H9 (cell line): Measurements from ENCODE around the gene DGKH. TPM values are rescaled to one million over a fixed set of nuclear protein-coding genes. Genes with fewer than 3 reads are reported as not detected.

Experiments used
- DNase-seq: peaks from one replicate; pipeline ENCODE4 v3.0.0-alpha.2; 2017
- H2AFZ ChIP-seq: one replicate; pipeline ENCODE4 v1.6.1; 2013; ENCODE audit warnings: mild to moderate bottlenecking, low read length, control low read depth, moderate library complexity
- H2AK5ac ChIP-seq: 2 replicates; pipeline ENCODE4 v1.6.1; 2013; ENCODE audit warnings: low read length, control low read depth, mixed read lengths; ENCODE audit not compliant: insufficient read length
- H2BK120ac ChIP-seq: one replicate; pipeline ENCODE4 v1.6.1; 2013; ENCODE audit warnings: low read depth, mild to moderate bottlenecking, low read length, control low read depth, inconsistent platforms; ENCODE audit not compliant: poor library complexity, severe bottlenecking
- H2BK12ac ChIP-seq: 2 replicates; pipeline ENCODE4 v1.6.1; 2013; ENCODE audit warnings: low read length, control low read depth, mixed read lengths, low read depth; ENCODE audit not compliant: insufficient read length
- H2BK15ac ChIP-seq: 2 replicates; pipeline ENCODE4 v1.6.1; 2013; ENCODE audit warnings: low read depth, low read length, control low read depth
- H2BK20ac ChIP-seq: one replicate; pipeline ENCODE4 v1.6.1; 2013; ENCODE audit warnings: low read depth, mild to moderate bottlenecking, low read length, control low read depth, inconsistent platforms; ENCODE audit not compliant: poor library complexity, severe bottlenecking
- H2BK5ac ChIP-seq: 2 replicates; pipeline ENCODE4 v1.6.1; 2013; ENCODE audit warnings: low read length, control low read depth, mixed read lengths; ENCODE audit not compliant: insufficient read length
- H3K14ac ChIP-seq: 2 replicates; pipeline ENCODE4 v1.6.1; 2013; ENCODE audit warnings: low read length, control low read depth; ENCODE audit not compliant: insufficient read depth
- H3K18ac ChIP-seq: 2 replicates; pipeline ENCODE4 v1.6.1; 2013; ENCODE audit warnings: low read depth, mild to moderate bottlenecking, mixed read lengths, low read length, control low read depth; ENCODE audit not compliant: insufficient read length
- H3K23ac ChIP-seq: 2 replicates; pipeline ENCODE4 v1.6.1; 2013; ENCODE audit warnings: low read length, control low read depth, mixed read lengths, low read depth; ENCODE audit not compliant: insufficient read length
- H3K23me2 ChIP-seq: 2 replicates; pipeline ENCODE4 v1.6.1; 2013; ENCODE audit warnings: low read depth, mild to moderate bottlenecking, mixed read lengths, low read length, control low read depth; ENCODE audit not compliant: insufficient read length, poor library complexity, severe bottlenecking
- H3K27ac ChIP-seq: 2 replicates; pipeline ENCODE4 v1.5.1; 2013; ENCODE audit warnings: low read length, control low read depth, mixed read lengths, low read depth; ENCODE audit not compliant: insufficient read length
- H3K27me3 ChIP-seq: 2 replicates; pipeline ENCODE4 v1.6.1; 2013; ENCODE audit warnings: low read length, control low read depth, inconsistent platforms; ENCODE audit not compliant: insufficient read depth
- H3K4ac ChIP-seq: 2 replicates; pipeline ENCODE4 v1.6.1; 2013; ENCODE audit warnings: low read depth, mild to moderate bottlenecking, control low read depth, inconsistent platforms, low read length, moderate library complexity
- H3K4me1 ChIP-seq: 2 replicates; pipeline ENCODE4 v1.6.1; 2013; ENCODE audit warnings: low read length, control low read depth, inconsistent platforms; ENCODE audit not compliant: insufficient read depth
- H3K4me2 ChIP-seq: 2 replicates; pipeline ENCODE4 v1.6.1; 2013; ENCODE audit warnings: low read length, control low read depth, mixed read lengths; ENCODE audit not compliant: insufficient read length, insufficient read depth
- H3K56ac ChIP-seq: 2 replicates; pipeline ENCODE4 v1.6.1; 2013; ENCODE audit warnings: low read depth, mild to moderate bottlenecking, mixed read lengths, low read length, control low read depth; ENCODE audit not compliant: insufficient read length
- H3K79me1 ChIP-seq: 2 replicates; pipeline ENCODE4 v1.6.1; 2013; ENCODE audit warnings: low read depth, mild to moderate bottlenecking, moderate library complexity, low read length, control low read depth, inconsistent platforms; ENCODE audit not compliant: insufficient read depth, poor library complexity, severe bottlenecking
- H3K79me2 ChIP-seq: 2 replicates; pipeline ENCODE4 v1.6.1; 2013; ENCODE audit warnings: low read length, control low read depth, inconsistent platforms; ENCODE audit not compliant: insufficient read depth
- H3K9ac ChIP-seq: 2 replicates; pipeline ENCODE4 v1.6.1; 2013; ENCODE audit warnings: low read length, control low read depth, mixed read lengths; ENCODE audit not compliant: insufficient read length; ENCODE audit errors: extremely low read depth
- H3K9me3 ChIP-seq: one replicate; pipeline ENCODE4 v1.6.1; 2013; ENCODE audit warnings: low read depth, low read length, inconsistent platforms; ENCODE audit not compliant: control insufficient read depth
- H3T11ph ChIP-seq: one replicate; pipeline ENCODE4 v1.6.1; 2013; ENCODE audit warnings: mild to moderate bottlenecking, low read length, control low read depth, inconsistent platforms
- H4K20me1 ChIP-seq: one replicate; pipeline ENCODE4 v1.6.1; 2013; ENCODE audit not compliant: control insufficient read depth, insufficient read length, insufficient read depth
- H4K5ac ChIP-seq: 2 replicates; pipeline ENCODE4 v1.6.1; 2013; ENCODE audit warnings: low read depth, mild to moderate bottlenecking, mixed read lengths, low read length, control low read depth; ENCODE audit not compliant: insufficient read length
- H4K8ac ChIP-seq: replicated peaks from 2 replicates; pipeline ENCODE4 v1.6.1; 2013; ENCODE audit warnings: low read length, control low read depth, mixed read lengths, low read depth; ENCODE audit not compliant: insufficient read length
- H4K91ac ChIP-seq: 2 replicates; pipeline ENCODE4 v1.6.1; 2013; ENCODE audit warnings: low read depth, mild to moderate bottlenecking, moderate library complexity, mixed read lengths, low read length, control low read depth; ENCODE audit not compliant: insufficient read length
- H3K27ac Mint-ChIP-seq, 3 experiments: 2 replicates in 2 of 3; 3 replicates in 1 of 3; pipeline ENCODE4 v1.8.0; 2020 to 2021; ENCODE audit warnings: mixed read lengths in 3 of 3, mild to moderate bottlenecking in 1 of 3, moderate library complexity in 1 of 3
- H3K27me3 Mint-ChIP-seq: 2 replicates; pipeline ENCODE4 v1.8.0; 2021; ENCODE audit warnings: low read depth, mild to moderate bottlenecking, moderate library complexity, mixed read lengths
- H3K36me3 Mint-ChIP-seq, 3 experiments: 2 replicates in 2 of 3; 3 replicates in 1 of 3; pipeline ENCODE4 v1.8.0; 2020 to 2021; ENCODE audit warnings: low read depth in 3 of 3, mixed read lengths in 3 of 3; ENCODE audit not compliant: insufficient read depth in 1 of 3
- H3K4me1 Mint-ChIP-seq, 2 experiments: 2 replicates each; pipeline ENCODE4 v1.8.0; 2020; ENCODE audit warnings: mixed read lengths in 2 of 2
- H3K4me3 Mint-ChIP-seq, 2 experiments: 2 replicates in 1 of 2; 3 replicates in 1 of 2; pipeline ENCODE4 v1.8.0; 2020 to 2021; ENCODE audit warnings: mild to moderate bottlenecking in 2 of 2, mixed read lengths in 2 of 2, moderate library complexity in 1 of 2
- H3K9me3 Mint-ChIP-seq, 2 experiments: 2 replicates in 1 of 2; 3 replicates in 1 of 2; pipeline ENCODE4 v1.8.0; 2020; ENCODE audit warnings: mild to moderate bottlenecking in 2 of 2, mixed read lengths in 2 of 2, moderate library complexity in 1 of 2
- WGBS: extraction: QIAGEN DNeasy Blood & Tissue Kit; methylation state at CpG from one replicate; pipeline ENCODE4 v1.1.7; 2013; ENCODE audit warnings: missing lambda C conversion rate, low lambda C conversion rate, mixed read lengths; ENCODE audit not compliant: insufficient read length; ENCODE audit errors: extremely low coverage; 5-methylcytosine and 5-hydroxymethylcytosine counted together
- total RNA-seq: library from RNA; stranded (reverse); gene quantifications from 2 replicates; pipeline ENCODE4 v1.2.1, GENCODE V29; 2021
- TF ChIP-seq, protein P1 (sequence below): fragments of 200-600 bp; sonication (generic); conservative IDR thresholded peaks from 3 replicates; pipeline ENCODE4 v1.8.0; 2021; ENCODE audit warnings: antibody characterized with exemption, mild to moderate bottlenecking

DGKH gene
- total RNA-seq, 1 experiment from 2014 or later, result 8.6 TPM

DNA sequence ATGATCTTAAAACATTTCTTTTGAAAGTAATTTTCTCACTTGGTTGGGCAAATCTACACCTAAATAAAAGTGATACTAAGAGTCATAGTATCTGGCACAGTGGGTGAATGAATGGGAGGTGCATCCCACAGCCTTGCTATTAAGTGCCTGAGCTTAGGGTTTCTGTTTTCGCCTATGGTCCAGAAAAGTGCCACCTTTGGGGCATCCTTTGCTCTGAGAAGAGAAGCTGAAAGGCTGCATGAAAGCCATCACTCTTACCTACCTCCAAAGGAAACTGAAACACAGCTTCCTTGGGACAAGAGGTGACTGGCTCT is 167.9 kb downstream of the DGKH start:
- Histone ChIP-seq H2BK12ac (no peak overlapping the region), H3K79me2 (no peaks in the 10 kb centered on the region), H2BK120ac (no peak overlapping the region), H4K91ac (no peak overlapping the region), H3T11ph (no peak overlapping the region), H3K9ac (no peak overlapping the region), H4K5ac (no peak overlapping the region), H3K4me1 (peaks cover 10% of the 10 kb centered on the region), H3K27ac (no peak overlapping the region), H2BK20ac (no peak overlapping the region), H3K79me1 (no peaks in the 10 kb centered on the region), H2AK5ac (no peak overlapping the region), H2BK15ac (no peak overlapping the region), H4K8ac (no peak overlapping the region), H3K27me3 (no peaks in the 10 kb centered on the region), H4K20me1 (no peaks in the 10 kb centered on the region), H3K23me2 (no peaks in the 10 kb centered on the region), H3K4ac (no peak overlapping the region), H3K9me3 (no peaks in the 10 kb centered on the region), H2BK5ac (no peak overlapping the region), H3K56ac (no peak overlapping the region), H3K18ac (no peak overlapping the region), H3K4me2 (no peak overlapping the region), H2AFZ (no peak overlapping the region), H3K23ac (no peak overlapping the region), H3K14ac (no peak overlapping the region)
- no peaks in the 10 kb centered on the region; a peak in 1 of 5 replicates for H3K9me3 Mint-ChIP-seq
- H3K4me1 Mint-ChIP-seq, result peaks cover 16 to 31% of the 10 kb centered on the region in 2 experiments
- TF ChIP-seq, protein P1, sequence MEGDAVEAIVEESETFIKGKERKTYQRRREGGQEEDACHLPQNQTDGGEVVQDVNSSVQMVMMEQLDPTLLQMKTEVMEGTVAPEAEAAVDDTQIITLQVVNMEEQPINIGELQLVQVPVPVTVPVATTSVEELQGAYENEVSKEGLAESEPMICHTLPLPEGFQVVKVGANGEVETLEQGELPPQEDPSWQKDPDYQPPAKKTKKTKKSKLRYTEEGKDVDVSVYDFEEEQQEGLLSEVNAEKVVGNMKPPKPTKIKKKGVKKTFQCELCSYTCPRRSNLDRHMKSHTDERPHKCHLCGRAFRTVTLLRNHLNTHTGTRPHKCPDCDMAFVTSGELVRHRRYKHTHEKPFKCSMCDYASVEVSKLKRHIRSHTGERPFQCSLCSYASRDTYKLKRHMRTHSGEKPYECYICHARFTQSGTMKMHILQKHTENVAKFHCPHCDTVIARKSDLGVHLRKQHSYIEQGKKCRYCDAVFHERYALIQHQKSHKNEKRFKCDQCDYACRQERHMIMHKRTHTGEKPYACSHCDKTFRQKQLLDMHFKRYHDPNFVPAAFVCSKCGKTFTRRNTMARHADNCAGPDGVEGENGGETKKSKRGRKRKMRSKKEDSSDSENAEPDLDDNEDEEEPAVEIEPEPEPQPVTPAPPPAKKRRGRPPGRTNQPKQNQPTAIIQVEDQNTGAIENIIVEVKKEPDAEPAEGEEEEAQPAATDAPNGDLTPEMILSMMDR, result no peak; the same call in 2 of the 3 replicates
- no peak overlapping the region for H3K4me3 Mint-ChIP-seq
- DNase-seq, result no peak
- H3K27me3 Mint-ChIP-seq, result no peaks in the 10 kb centered on the region
- peaks cover 8 to 13% (median 11%) of the 10 kb centered on the region in 3 experiments for H3K36me3 Mint-ChIP-seq
- WGBS, result no CpG with 5 or more reads among the region's 1 CpG
- no peak overlapping the region for H3K27ac Mint-ChIP-seq
